HG02610 (cell line): Measurements from ENCODE around the gene RAB6D.
"Not testable (repeated sequence)": the region's sequence is repeated elsewhere in the genome, so short reads cannot be mapped to it uniquely, and the experiment has no call there.

ENCODE experiments used
- ATAC-seq: cut with Tn5 transposase; IDR thresholded peaks from one replicate; pipeline ENCODE4 v1.9.1; 2021; ENCODE audit warnings: mild to moderate bottlenecking, moderate library complexity; ENCODE audit not compliant: unreplicated experiment

RAB6D gene

DNA sequence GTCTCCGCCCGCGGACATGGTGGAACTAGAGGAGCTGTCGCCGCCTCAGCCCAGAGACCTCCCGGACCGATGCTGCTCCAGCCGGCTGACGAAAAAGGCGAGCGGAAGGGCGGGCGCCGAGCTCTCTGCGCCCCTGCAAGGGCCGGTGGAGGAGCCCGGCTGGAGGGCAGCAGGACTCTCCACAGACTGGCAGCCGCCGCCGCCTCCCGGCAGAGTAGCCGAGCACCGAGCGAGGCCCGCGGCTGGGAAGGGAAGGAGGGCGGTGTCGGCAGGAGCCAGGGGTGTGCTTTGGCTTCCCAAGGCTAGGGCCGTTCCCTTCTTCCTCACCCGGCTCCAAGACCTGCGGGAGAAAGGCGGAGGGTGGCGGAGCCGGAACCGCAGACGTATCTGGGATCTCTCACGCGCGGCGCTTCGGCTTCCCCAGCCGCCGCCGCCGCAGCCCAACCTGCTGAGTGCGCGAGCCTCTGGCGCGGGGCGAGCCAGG, at the start of gene RAB6D:
Gene RAB6D, minus strand, starts transcription at position 466 of the 484 bp plus-strand sequence. Its CDS starts 448 bp downstream, at position 18.
- peak; percentile 41 for ATAC-seq

GRCh38 chr2:131413148-131413747, 49.3 kb upstream of the RAB6D start:
- ATAC-seq = peak; percentile 55

DNA sequence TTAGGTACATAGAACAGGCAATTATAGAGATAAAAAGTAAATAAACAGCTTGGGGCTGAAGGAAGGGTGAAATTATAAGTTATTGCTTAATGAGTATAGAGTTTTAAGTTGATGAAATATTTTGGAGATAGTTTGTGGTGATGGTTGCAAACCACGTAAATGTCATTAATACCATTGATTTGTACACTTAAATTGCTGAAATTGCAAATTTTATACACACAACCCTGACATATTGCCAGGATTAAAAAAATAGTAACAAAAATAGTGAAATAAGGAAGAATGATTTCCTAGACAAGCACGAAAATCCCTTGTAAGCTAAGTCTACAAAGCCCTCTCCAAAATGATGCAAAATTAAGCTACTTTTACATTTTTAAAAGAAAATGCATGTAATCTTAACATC, 46.2 kb upstream of the RAB6D start:
- ATAC-seq = no peak

- no peak for ATAC-seq
Measured at GRCh38 chr2:131408778-131409177, 44.8 kb upstream of the RAB6D start.

GRCh38 chr2:131408207-131408606, 44.2 kb upstream of the RAB6D start:
- no peak for ATAC-seq

DNA sequence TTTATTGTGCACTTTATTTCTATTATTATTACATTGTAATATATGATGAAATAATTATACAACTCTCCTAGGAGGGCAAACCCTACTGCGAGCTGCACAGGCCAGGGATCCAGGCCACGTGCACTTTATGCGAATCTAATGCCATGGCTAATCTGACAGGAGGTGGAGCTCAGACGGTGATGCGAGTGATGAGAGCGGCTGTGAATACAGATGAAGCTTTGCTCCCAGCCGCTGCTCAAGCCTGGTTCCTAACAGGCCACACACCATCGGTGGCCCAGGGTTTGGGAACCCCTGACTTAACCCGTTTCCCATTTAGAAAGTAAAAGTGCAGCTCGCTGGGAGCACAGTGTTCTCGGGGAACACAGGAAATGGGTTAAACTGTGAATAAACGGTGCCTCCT, 40.8 kb upstream of the RAB6D start:
- ATAC-seq = no peak

GRCh38 chr2:131402320-131403039, 38.5 kb upstream of the RAB6D start:
- no peak for ATAC-seq

GRCh38 chr2:131400849-131401248, 36.9 kb upstream of the RAB6D start:
- no peak for ATAC-seq

GRCh38 chr2:131400441-131400840, 36.5 kb upstream of the RAB6D start:
- ATAC-seq = not testable (repeated sequence)

GRCh38 chr2:131396209-131396608, 32.2 kb upstream of the RAB6D start:
- ATAC-seq = not testable (repeated sequence)

- ATAC-seq = not testable (repeated sequence)
Measured at GRCh38 chr2:131395024-131395645, 31.2 kb upstream of the RAB6D start.

GRCh38 chr2:131394147-131394931, 30.4 kb upstream of the RAB6D start:
- ATAC-seq = no peak

DNA sequence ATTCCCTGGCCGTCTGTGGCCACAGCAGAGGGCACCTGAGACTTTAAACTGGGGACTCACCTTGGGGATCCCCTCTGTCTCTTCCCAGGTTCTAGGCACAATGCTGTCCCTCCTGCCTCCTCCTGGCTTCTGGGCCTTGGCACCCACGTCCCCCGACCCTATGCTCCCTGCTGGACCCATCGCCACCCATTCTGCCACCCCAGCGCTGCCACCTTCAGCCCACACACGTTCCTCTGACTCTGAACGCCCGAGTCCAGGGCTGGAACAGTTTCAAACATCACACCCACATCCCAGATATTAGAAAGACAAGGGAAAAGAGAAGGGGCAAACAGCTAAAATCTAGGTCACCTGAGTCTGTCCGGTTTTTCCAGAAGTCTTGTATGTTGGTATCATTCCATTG, 28.0 kb upstream of the RAB6D start:
- not testable (repeated sequence) for ATAC-seq

DNA sequence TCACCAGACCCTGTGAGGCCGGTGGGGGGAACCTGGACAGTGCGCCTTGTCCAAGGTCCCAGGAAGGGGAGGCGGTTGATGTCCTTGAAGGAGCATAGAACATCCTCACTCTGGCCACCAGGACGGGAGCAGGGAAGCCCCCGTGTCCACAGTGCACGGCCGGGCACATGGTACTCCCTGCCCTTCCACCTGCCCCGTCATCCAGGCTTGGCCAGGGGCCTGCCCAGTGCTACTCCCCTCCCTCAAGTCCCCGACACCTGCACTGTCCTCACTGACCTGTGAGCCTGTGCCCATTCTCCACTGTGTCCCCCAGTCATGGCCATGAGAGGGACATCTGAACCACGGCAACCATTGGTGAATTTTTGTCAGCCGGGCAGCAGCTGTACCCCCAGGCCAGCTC, 27.5 kb upstream of the RAB6D start:
- ATAC-seq = not testable (repeated sequence)

DNA sequence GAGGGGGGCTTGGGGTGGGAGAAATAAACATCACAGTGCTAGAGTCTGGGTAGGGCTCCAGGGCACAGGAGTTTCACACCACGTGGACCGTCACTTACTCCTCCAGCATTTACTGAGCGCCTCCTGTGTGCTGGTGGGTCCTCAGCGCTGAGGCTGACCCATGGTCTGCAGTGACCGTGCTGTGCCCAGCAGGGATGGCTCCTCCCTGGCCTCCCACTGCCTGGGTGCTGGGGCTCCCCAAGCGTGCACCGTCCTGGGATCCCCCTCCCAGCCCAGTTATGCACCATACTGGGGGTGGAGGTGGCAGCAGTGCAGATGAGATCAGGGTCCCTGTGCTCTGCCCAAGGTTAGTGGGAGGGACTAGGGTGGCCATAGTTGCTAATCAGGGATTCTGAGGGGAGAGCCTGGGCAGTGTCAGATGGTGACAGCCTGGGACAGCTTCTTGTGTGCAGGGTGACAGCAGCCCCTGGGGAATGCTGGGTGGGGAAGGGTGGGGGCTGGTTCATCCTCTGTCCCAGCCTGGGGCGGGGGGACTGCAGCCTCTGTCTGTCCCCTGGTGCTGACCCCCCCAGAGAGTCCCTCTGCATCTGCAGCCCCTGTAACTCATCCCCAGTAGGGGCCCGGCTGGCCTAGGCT, 26.6 kb upstream of the RAB6D start:
- not testable (repeated sequence) for ATAC-seq

GRCh38 chr2:131389657-131390056, 25.7 kb upstream of the RAB6D start:
- no peak for ATAC-seq

GRCh38 chr2:131388834-131389233, 24.9 kb upstream of the RAB6D start:
- ATAC-seq = not testable (repeated sequence)

DNA sequence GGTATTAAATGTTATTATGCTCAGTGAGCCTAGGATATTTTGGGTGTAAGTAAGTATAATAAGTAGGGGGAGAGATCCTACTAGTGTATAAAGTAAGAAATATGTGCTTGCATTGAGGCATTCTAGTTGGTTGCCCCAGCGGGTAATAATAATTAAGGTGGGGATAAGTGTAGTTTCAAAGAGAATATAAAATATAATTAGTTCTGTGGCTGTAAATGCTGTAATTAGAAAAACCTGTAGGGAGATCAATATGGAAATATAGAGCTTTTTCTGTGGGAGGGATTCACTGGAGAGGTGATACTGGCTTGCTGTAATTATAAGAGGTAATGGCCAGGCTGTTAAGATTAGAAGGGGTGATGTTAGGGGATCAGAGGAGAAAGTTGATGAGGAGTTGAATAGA, 9.1 kb upstream of the RAB6D start:
- ATAC-seq = not testable (repeated sequence)

DNA sequence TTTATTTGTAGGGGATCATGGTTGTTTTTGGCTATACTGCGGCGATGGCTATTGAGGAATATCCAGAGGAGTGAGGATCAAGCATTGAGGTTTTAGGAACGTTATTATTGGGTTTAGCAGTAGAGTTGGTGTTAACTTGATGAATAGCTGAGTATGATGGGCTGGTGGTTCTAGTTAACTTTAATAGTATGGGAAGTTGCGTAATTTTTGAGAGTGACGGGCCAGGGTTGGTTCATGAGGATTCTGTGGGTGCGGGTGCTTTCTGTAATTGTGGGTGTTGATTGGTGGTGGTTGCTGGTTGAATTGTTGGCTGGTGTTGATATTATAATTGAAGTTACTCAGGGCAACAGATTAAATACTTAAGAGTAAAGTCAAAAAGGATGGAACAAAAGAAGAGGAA, 6.0 kb upstream of the RAB6D start:
- ATAC-seq = no peak

- ATAC-seq = not testable (repeated sequence)
Measured at GRCh38 chr2:131368493-131369066, 4.6 kb upstream of the RAB6D start.
